Neural cell (in vitro differentiated cells): ENCODE measurements around the gene SRCIN1.

ENCODE experiments used
- EZH2 ChIP-seq: fragments of 200-600, 300-800 bp; shearing (Covaris generic), sonication (generic); IDR thresholded peaks from 2 replicates; pipeline ENCODE4 v1.6.1; 2014; ENCODE audit warnings: antibody characterized with exemption, low read length, borderline replicate concordance, mild to moderate bottlenecking; ENCODE audit not compliant: insufficient read depth, poor library complexity, severe bottlenecking
- MXI1 ChIP-seq: fragments of 450-650 bp; conservative IDR thresholded peaks from 2 replicates; pipeline ENCODE4 v1.6.1; 2014; ENCODE audit warnings: antibody characterized with exemption, mild to moderate bottlenecking; ENCODE audit not compliant: poor library complexity, severe bottlenecking
- POLR2AphosphoS5 ChIP-seq: IDR thresholded peaks from 2 replicates; pipeline ENCODE4 v1.6.1; 2012
- TF ChIP-seq, protein P1 (sequence below): fragments of 450-650 bp; IDR thresholded peaks from 2 replicates; pipeline ENCODE4 v1.5.1; 2014; ENCODE audit warnings: antibody characterized with exemption, mild to moderate bottlenecking, moderate library complexity; ENCODE audit not compliant: poor library complexity, severe bottlenecking

DNA sequence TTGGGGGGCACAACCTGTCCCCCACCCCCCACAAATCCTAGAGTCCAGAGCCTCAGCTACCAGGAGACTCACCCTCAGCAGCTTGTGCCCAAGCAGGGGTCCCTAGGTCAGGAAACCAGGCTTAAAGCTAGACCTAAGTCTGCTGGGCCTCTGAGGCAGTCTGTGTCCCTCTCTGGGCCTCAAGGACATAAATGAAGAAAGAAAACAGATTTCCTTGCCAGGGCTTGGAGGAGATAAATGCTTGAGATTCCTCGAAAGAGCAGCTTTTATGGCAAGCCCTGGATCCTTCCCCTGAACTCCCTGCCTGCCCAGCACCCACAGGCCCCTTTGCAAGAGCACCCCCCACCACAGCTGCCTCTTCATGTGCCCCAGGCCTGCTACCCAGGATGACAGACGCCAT lies 3.3 kb downstream of the SRCIN1 start:
- TF ChIP-seq, protein P1, sequence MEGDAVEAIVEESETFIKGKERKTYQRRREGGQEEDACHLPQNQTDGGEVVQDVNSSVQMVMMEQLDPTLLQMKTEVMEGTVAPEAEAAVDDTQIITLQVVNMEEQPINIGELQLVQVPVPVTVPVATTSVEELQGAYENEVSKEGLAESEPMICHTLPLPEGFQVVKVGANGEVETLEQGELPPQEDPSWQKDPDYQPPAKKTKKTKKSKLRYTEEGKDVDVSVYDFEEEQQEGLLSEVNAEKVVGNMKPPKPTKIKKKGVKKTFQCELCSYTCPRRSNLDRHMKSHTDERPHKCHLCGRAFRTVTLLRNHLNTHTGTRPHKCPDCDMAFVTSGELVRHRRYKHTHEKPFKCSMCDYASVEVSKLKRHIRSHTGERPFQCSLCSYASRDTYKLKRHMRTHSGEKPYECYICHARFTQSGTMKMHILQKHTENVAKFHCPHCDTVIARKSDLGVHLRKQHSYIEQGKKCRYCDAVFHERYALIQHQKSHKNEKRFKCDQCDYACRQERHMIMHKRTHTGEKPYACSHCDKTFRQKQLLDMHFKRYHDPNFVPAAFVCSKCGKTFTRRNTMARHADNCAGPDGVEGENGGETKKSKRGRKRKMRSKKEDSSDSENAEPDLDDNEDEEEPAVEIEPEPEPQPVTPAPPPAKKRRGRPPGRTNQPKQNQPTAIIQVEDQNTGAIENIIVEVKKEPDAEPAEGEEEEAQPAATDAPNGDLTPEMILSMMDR, result no peak
- no peak for TF ChIP-seq EZH2
- TF ChIP-seq POLR2AphosphoS5, result no peak
- no peak for TF ChIP-seq MXI1
